ENCODE results near the gene SPATA9. TPM values are rescaled to one million over a fixed set of nuclear protein-coding genes. Genes with fewer than 3 reads are reported as not detected.

The SPATA9 gene
- total RNA-seq, 1 experiment from 2014 or later = 0.15 TPM

Other genes with a start within 250 kb of the SPATA9 start
- gene SKIC3, start 128.0 kb downstream of the SPATA9 start, total RNA-seq (2021; ENCODE audit: unreplicated experiment) = 69.1 TPM
- gene ARSK, start 127.9 kb downstream of the SPATA9 start, total RNA-seq (2021; ENCODE audit: unreplicated experiment) = 13.7 TPM
- gene GPR150, start 62.9 kb downstream of the SPATA9 start, total RNA-seq (2021; ENCODE audit: unreplicated experiment) = 0.54 TPM
- 2.2 TPM for gene RFESD, start 36.2 kb downstream of the SPATA9 start, total RNA-seq (2021; ENCODE audit: unreplicated experiment)
- 95.2 TPM for gene RHOBTB3, start 48.3 kb upstream of the SPATA9 start, total RNA-seq (2021; ENCODE audit: unreplicated experiment)
- 5.8 TPM for gene GLRX, start 139.7 kb upstream of the SPATA9 start, total RNA-seq (2021; ENCODE audit: unreplicated experiment)